PC-9 (cell line): ENCODE data around the gene SLC26A11.

Experiments
- CTCF ChIP-seq: fragments of 200-600 bp; sonication (generic); conservative IDR thresholded peaks from 2 replicates; pipeline ENCODE4 v1.6.1; 2017; ENCODE audit warnings: mixed run types, antibody characterized with exemption, mild to moderate bottlenecking, moderate library complexity
- EZH2 ChIP-seq: fragments of 200-600 bp; sonication (generic); IDR thresholded peaks from 2 replicates; pipeline ENCODE4 v1.8.0; 2017; ENCODE audit warnings: antibody characterized with exemption, low read depth

GRCh38 chr17:80214012-80214877 lies 6.0 kb upstream of the SLC26A11 start:
- TF ChIP-seq CTCF (no peak), EZH2 (no peak)
